AG04450 (cell line): ENCODE measurements around the gene SIGLEC1. TPM values are rescaled to one million over a fixed set of nuclear protein-coding genes. Genes with fewer than 3 reads are reported as not detected.

Experiments used
- CTCF ChIA-PET: fragments of 300-600, 350-600 bp; formaldehyde crosslinking; extraction: SDS; loops from one replicate; lab custom pipeline; 2022; ENCODE audit warnings: antibody characterized with exemption, inconsistent platforms; lab: Charles Lee
- POLR2A ChIA-PET: fragments of 350-600 bp; formaldehyde crosslinking; extraction: SDS; loops from one replicate; lab custom pipeline; 2021; ENCODE audit warnings: antibody characterized with exemption, inconsistent platforms; lab: Yijun Ruan, JAX
- DNase-seq: peaks from one replicate; pipeline ENCODE4 v3.0.0-alpha.2; 2011; ENCODE audit warnings: low read depth, low spot score
- H3K27ac ChIP-seq: one replicate; pipeline ENCODE4 v1.5.1; 2012; ENCODE audit warnings: low read depth, low read length, control low read depth
- H3K27me3 ChIP-seq: one replicate; pipeline ENCODE4 v1.6.0; 2012; ENCODE audit warnings: low read length; ENCODE audit not compliant: control insufficient read depth, insufficient read depth
- H3K4me3 ChIP-seq: 2 replicates; pipeline ENCODE4 v1.5.1; 2011; ENCODE audit warnings: mild to moderate bottlenecking, low read depth, low read length, control low read depth
- H3K9me3 ChIP-seq: 2 replicates; pipeline ENCODE4 v1.5.1; 2012; ENCODE audit warnings: low read length; ENCODE audit not compliant: control insufficient read depth, insufficient read depth
- polyA plus RNA-seq: library from polyadenylated mRNA; depleted of rRNA; stranded (reverse); fragments of >200 nt; gene quantifications from 2 replicates; pipeline ENCODE4 v1.2.3, GENCODE V29; 2011
- TF ChIP-seq, protein P1 (sequence below): IDR thresholded peaks from 2 replicates; pipeline ENCODE4 v1.5.1; 2011; ENCODE audit warnings: low read depth, low read length, control low read depth, inconsistent platforms

Gene SIGLEC1
- polyA plus RNA-seq, 1 experiment = not detected

DNA sequence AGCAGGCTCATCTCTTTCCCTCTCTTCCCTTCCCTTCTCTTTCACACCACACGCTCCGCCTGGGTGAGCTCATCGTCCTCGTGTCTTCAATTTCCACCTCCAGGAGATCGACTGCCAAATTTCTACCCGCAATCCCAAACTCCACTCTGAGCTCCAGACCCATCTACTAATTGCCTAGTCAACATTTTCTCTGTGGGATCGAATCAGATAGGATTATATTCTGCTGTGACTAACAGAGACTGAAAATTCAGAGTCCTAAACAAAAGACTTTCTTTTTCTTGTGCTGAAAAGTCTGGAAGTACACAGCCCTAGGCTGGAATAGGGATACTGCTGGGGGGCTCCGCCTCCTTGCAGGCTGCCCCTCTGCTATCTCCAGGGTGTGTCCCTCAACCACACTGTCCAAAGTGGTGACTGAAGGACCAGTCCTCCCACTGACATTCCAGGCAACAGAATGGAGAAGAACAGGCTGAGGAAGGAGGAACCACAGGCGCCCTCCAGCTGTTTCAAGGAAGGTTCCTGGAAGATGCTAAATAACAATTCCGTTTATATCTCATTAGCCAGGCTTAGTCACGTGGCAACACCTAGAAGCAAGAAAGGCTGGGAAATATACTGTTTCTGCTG, 15.1 kb upstream of the SIGLEC1 start:
- peak overlapping the region; percentile 21 for H3K4me3 ChIP-seq
- H3K27ac ChIP-seq = peak overlapping the region; percentile 42
- H3K9me3 ChIP-seq = no peaks in the 10 kb centered on the region
- TF ChIP-seq, protein P1, sequence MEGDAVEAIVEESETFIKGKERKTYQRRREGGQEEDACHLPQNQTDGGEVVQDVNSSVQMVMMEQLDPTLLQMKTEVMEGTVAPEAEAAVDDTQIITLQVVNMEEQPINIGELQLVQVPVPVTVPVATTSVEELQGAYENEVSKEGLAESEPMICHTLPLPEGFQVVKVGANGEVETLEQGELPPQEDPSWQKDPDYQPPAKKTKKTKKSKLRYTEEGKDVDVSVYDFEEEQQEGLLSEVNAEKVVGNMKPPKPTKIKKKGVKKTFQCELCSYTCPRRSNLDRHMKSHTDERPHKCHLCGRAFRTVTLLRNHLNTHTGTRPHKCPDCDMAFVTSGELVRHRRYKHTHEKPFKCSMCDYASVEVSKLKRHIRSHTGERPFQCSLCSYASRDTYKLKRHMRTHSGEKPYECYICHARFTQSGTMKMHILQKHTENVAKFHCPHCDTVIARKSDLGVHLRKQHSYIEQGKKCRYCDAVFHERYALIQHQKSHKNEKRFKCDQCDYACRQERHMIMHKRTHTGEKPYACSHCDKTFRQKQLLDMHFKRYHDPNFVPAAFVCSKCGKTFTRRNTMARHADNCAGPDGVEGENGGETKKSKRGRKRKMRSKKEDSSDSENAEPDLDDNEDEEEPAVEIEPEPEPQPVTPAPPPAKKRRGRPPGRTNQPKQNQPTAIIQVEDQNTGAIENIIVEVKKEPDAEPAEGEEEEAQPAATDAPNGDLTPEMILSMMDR = 0 out of 2 replicates have a peak, but pooled peaks have one; percentile 6
- peaks cover 49% of the 10 kb centered on the region for H3K27me3 ChIP-seq
- ChIA-PET POLR2A (no interaction called here), CTCF (interaction anchor here (0.6 to 3.7 kb wide), 4 partner anchors 11 to 331 kb away, joined by 3 to 26 read pairs (median 10); no protein-coding TSS in a partner anchor)
- no peak for DNase-seq

DNA sequence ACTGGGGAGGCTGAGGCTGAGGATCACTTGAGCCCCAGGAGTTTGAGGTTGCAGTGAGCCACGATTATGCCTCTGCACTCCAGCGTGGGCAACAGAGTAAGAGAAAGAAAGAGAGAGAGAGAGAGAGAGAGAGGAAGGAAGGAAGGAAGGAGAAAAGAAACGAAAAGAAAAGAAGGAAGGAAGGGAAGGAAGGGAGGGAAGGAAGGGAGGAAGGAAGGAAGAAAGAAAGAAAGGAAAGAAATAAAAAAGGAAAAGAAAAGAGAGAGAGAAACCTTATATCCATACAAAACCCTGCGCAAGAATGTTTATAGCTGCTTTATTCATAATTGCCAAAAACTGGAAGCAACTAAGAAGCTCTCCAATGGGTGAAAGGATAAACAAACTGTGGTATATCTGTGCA, 12.0 kb upstream of the SIGLEC1 start:
- H3K9me3 ChIP-seq = no peaks in the 10 kb centered on the region
- no peak overlapping the region for H3K4me3 ChIP-seq
- ChIA-PET CTCF (no interaction called here), POLR2A (no interaction called here)
- TF ChIP-seq, protein P1 = no peak
- no peak overlapping the region for H3K27ac ChIP-seq
- no peak for DNase-seq
- H3K27me3 ChIP-seq = peaks cover 40% of the 10 kb centered on the region

DNA sequence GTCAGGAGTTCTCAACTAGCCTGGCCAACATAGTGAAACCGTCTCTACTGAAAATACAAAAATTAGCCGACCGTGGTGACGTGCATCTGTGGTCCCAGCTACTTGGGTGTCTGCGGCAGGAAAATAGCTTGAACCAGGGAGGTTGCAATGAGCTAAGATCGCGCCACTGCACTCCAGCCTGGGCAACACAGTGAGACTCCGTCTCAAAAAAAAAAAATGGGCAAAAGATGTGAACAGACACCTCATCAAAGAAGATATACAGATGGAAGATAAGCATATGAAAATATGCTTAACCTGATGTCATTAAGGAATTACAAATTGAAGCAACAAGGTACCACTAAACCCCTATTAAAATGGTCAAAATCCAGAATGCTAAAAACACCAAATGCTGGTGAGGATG, 10.9 kb upstream of the SIGLEC1 start:
- ChIA-PET POLR2A (interaction anchor here (0.6 kb wide), 1 partner anchor 20 kb away, joined by 3 read pairs; no protein-coding TSS in a partner anchor), CTCF (interaction anchor here (1.4 kb wide), 1 partner anchor 95 kb away, joined by 3 read pairs; no protein-coding TSS in a partner anchor)
- TF ChIP-seq, protein P1 = no peak
- Histone ChIP-seq H3K27ac (no peak overlapping the region), H3K9me3 (no peaks in the 10 kb centered on the region), H3K27me3 (peaks cover 32% of the 10 kb centered on the region), H3K4me3 (no peak overlapping the region)
- no peak for DNase-seq

DNA sequence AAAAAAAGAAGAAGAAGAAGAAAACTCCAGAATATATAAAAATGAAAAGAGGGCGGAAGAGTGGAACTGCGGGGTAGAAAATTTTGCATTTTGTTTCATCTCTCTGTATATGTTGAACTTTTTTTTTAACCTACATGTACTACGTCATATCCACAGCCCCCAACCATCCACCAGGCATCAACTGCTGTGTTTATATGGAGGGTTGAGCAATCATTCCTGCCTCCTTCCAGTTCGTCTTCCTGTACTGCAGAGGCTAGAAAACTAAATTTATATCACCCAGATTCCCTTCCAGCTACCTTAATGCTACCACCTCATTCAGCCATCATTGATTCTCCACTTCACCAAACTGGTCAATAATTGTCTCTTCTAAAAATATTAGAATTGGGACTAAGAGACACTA, 9.5 kb upstream of the SIGLEC1 start:
- H3K4me3 ChIP-seq = no peak overlapping the region
- H3K9me3 ChIP-seq = no peaks in the 10 kb centered on the region
- CTCF ChIA-PET = interaction anchor here (0.8 to 1.4 kb wide), 4 partner anchors 31 to 96 kb away, joined by 3 to 4 read pairs (median 3); no protein-coding TSS in a partner anchor
- TF ChIP-seq, protein P1 = no peak
- no peak for DNase-seq
- no peak overlapping the region for H3K27ac ChIP-seq
- POLR2A ChIA-PET = no interaction called here
- peaks cover 27% of the 10 kb centered on the region for H3K27me3 ChIP-seq

DNA sequence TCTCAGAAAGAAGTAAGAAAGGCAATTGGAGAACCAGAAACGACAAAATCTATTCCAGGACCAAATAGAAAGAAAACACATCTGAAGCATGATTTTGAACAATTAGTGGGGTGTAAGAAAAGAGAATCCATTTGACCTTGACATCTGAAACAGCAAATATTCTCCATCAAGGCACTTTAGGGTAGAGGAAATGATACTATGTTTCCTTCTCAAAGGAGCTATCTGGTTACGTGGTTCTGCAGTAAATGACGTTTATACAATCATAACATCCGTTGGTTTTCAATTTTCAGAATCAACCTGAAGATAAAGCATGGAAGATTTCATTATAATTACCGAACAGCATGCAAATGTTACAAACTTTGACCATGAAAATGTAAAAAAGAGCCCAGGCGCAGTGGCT, 8.2 kb upstream of the SIGLEC1 start:
- TF ChIP-seq, protein P1 = no peak
- ChIA-PET CTCF (interaction anchor here (0.5 to 3.5 kb wide), 2 partner anchors 10 to 39 kb away, joined by 3 to 15 read pairs; no protein-coding TSS in a partner anchor), POLR2A (no interaction called here)
- H3K4me3 ChIP-seq = no peak overlapping the region
- H3K27ac ChIP-seq = no peak overlapping the region
- peaks cover 27% of the 10 kb centered on the region for H3K27me3 ChIP-seq
- no peak for DNase-seq
- H3K9me3 ChIP-seq = no peaks in the 10 kb centered on the region
